SKM-1 treated with dmso at 0.1 percent for 144 hours (cell line): Measurements from ENCODE around the gene SPOCD1.

Experiments
- DNase-seq: peaks from one replicate; lab custom pipeline; 2025; ENCODE audit not compliant: unreplicated experiment; lab: John Stamatoyannopoulos, UW

Gene SPOCD1

GRCh38 chr1:31815752-31816500, at the start of gene SPOCD1:
SPOCD1 (minus strand) TSS chr1:31816022; CDS start chr1:31815333, 689 bp downstream.
- DNase-seq = peak; percentile 77

GRCh38 chr1:31862071-31862470, 46.2 kb upstream of the SPOCD1 start:
- no peak for DNase-seq

GRCh38 chr1:31861346-31861745, 45.5 kb upstream of the SPOCD1 start:
- no peak for DNase-seq

GRCh38 chr1:31860581-31860980, 44.8 kb upstream of the SPOCD1 start:
- no peak for DNase-seq

GRCh38 chr1:31859719-31860118, 43.9 kb upstream of the SPOCD1 start:
- no peak for DNase-seq

- DNase-seq = no peak
Observed at GRCh38 chr1:31859044-31859443, 43.2 kb upstream of the SPOCD1 start.

GRCh38 chr1:31857863-31858262, 42.0 kb upstream of the SPOCD1 start:
- DNase-seq = no peak

- no peak for DNase-seq
Observed at GRCh38 chr1:31856140-31856539, 40.3 kb upstream of the SPOCD1 start.

GRCh38 chr1:31855038-31855845, 39.4 kb upstream of the SPOCD1 start:
- no peak for DNase-seq

GRCh38 chr1:31849653-31850052, 33.8 kb upstream of the SPOCD1 start:
- no peak for DNase-seq

GRCh38 chr1:31848381-31848897, 32.6 kb upstream of the SPOCD1 start:
- DNase-seq = no peak

GRCh38 chr1:31846484-31846883, 30.7 kb upstream of the SPOCD1 start:
- DNase-seq = no peak

- no peak for DNase-seq
Observed at GRCh38 chr1:31843506-31843905, 27.7 kb upstream of the SPOCD1 start.

- no peak for DNase-seq
Observed at GRCh38 chr1:31839662-31840343, 24.0 kb upstream of the SPOCD1 start.

- DNase-seq = no peak
Observed at GRCh38 chr1:31837451-31838158, 21.8 kb upstream of the SPOCD1 start.

GRCh38 chr1:31836638-31837037, 20.8 kb upstream of the SPOCD1 start:
- no peak for DNase-seq

- DNase-seq = no peak
Observed at GRCh38 chr1:31835415-31835814, 19.6 kb upstream of the SPOCD1 start.

- DNase-seq = no peak
Observed at GRCh38 chr1:31834501-31834900, 18.7 kb upstream of the SPOCD1 start.

- no peak for DNase-seq
Observed at GRCh38 chr1:31831397-31832378, 15.9 kb upstream of the SPOCD1 start.

- no peak for DNase-seq
Observed at GRCh38 chr1:31830511-31830910, 14.7 kb upstream of the SPOCD1 start.
